HuH-7.5 (cell line): ENCODE measurements around the gene FGF16.
"Not testable (repeated sequence)": the region's sequence is repeated elsewhere in the genome, so short reads cannot be mapped to it uniquely, and the experiment has no call there.

Experiments
- DNase-seq: peaks from one replicate; pipeline ENCODE4 v3.0.0; 2011; ENCODE audit warnings: low spot score

FGF16 gene

GRCh38 chrX:77446908-77447652 lies at the start of gene FGF16:
Gene FGF16 (plus strand): TSS chrX:77447389. CDS start chrX:77447675, 286 bp downstream.
- no peak for DNase-seq

GRCh38 chrX:77398330-77398954 lies 48.7 kb upstream of the FGF16 start:
- DNase-seq: no peak

GRCh38 chrX:77404419-77404818 lies 42.8 kb upstream of the FGF16 start:
- no peak for DNase-seq

GRCh38 chrX:77407821-77408220 lies 39.4 kb upstream of the FGF16 start:
- DNase-seq: not testable (repeated sequence)

GRCh38 chrX:77412631-77413030 lies 34.6 kb upstream of the FGF16 start:
- no peak for DNase-seq

- DNase-seq: no peak
Measured at GRCh38 chrX:77415161-77415560, 32.0 kb upstream of the FGF16 start.

GRCh38 chrX:77415882-77416281 lies 31.3 kb upstream of the FGF16 start:
- DNase-seq: no peak

- DNase-seq: no peak
Measured at GRCh38 chrX:77422891-77423648, 24.1 kb upstream of the FGF16 start.

GRCh38 chrX:77426811-77427210 lies 20.4 kb upstream of the FGF16 start:
- DNase-seq: no peak

GRCh38 chrX:77427611-77428010 lies 19.6 kb upstream of the FGF16 start:
- no peak for DNase-seq

- DNase-seq: no peak
Measured at GRCh38 chrX:77428551-77428950, 18.6 kb upstream of the FGF16 start.

- DNase-seq: no peak
Measured at GRCh38 chrX:77431227-77431626, 16.0 kb upstream of the FGF16 start.

GRCh38 chrX:77433001-77433400 lies 14.2 kb upstream of the FGF16 start:
- no peak for DNase-seq

GRCh38 chrX:77434962-77435361 lies 12.2 kb upstream of the FGF16 start:
- DNase-seq: no peak

- no peak for DNase-seq
Measured at GRCh38 chrX:77436271-77436670, 10.9 kb upstream of the FGF16 start.

GRCh38 chrX:77436682-77437081 lies 10.5 kb upstream of the FGF16 start:
- DNase-seq: no peak

GRCh38 chrX:77440330-77440729 lies 6.9 kb upstream of the FGF16 start:
- DNase-seq: no peak

- DNase-seq: no peak
Measured at GRCh38 chrX:77441033-77441432, 6.2 kb upstream of the FGF16 start.

GRCh38 chrX:77441479-77441878 lies 5.7 kb upstream of the FGF16 start:
- no peak for DNase-seq

- DNase-seq: no peak
Measured at GRCh38 chrX:77442728-77443127, 4.5 kb upstream of the FGF16 start.

- DNase-seq: no peak
Measured at GRCh38 chrX:77444075-77444474, 3.1 kb upstream of the FGF16 start.

GRCh38 chrX:77444545-77444944 lies 2.6 kb upstream of the FGF16 start:
- DNase-seq: no peak

GRCh38 chrX:77446029-77446585 lies 1.1 kb upstream of the FGF16 start:
- no peak for DNase-seq
